NCI-H524 (cell line): ENCODE data around the gene OR10A2.
"Not testable (repeated sequence)": the region's sequence is repeated elsewhere in the genome, so short reads cannot be mapped to it uniquely, and the experiment has no call there.

Experiments used
- DNase-seq, 2 experiments: peaks; one replicate each; lab custom pipeline; 2025; lab: John Stamatoyannopoulos, UW

The OR10A2 gene

DNA sequence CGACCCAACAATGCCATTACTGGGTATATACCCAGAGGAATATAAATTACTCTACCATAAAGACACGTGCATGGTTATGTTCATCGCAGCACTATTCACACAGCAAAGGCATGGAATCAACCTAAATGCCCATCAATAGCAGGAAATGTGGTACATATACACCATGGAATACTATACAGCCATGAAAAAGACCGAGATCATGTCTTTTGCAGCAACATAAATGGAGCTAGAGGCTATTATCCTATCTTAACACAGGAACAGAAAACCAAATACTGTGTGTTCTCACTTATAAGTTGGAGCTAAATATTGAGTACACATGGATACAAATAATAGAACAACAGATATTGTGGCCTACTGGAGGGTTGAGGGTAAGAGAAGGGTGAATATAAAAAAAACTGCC, 26.0 kb downstream of the OR10A2 start:
- DNase-seq, result no peak

DNA sequence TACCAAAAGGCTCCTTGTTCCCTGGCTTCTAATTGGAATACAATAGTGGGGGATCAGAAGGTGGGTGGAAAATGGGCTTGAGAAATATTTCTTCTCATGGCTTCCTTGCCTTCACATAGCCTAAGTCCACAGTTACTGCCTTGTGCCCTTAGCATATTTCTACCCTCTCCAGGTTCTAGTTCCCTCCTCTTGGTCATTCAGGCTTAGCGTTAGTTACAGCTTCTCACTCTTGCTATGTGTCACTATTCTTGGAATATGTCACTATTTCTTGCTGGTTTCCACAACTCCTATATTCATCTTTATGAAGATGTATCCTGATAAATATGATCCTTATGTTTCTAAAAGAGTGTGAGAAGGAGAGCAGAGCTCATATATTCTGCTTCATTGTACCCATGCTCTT, 27.0 kb downstream of the OR10A2 start:
- DNase-seq, result no peak

- no peak for DNase-seq
Observed at GRCh38 chr11:6892400-6892799, 29.5 kb downstream of the OR10A2 start, which contains the start of gene OR2D2. Gene OR2D2 (minus strand): TSS chr11:6892500. CDS start chr11:6892500, 0 bp downstream.

- no peak for DNase-seq
Observed at GRCh38 chr11:6894097-6894496, 31.2 kb downstream of the OR10A2 start.

- DNase-seq, result no peak
Observed at GRCh38 chr11:6895010-6895409, 32.2 kb downstream of the OR10A2 start.

DNA sequence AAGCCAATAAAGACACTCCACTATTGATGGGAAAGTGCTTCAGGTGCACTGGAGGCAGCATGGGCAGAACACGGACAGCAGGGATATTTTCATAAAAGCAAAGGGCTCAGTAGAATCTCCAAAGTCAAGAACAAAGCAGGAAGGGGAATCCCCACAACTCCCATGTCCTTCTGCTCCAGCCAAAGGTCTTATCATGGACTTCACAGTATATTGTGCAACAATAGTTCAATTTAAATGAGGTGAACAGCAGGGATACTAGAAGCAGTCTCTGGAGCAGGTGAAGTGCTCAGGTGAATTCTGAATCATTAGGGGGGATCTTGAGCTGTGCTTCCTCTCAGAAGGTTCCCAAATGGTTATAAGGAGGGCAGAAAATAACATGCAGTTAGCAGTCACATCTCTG, 36.1 kb downstream of the OR10A2 start:
- no peak for DNase-seq

DNA sequence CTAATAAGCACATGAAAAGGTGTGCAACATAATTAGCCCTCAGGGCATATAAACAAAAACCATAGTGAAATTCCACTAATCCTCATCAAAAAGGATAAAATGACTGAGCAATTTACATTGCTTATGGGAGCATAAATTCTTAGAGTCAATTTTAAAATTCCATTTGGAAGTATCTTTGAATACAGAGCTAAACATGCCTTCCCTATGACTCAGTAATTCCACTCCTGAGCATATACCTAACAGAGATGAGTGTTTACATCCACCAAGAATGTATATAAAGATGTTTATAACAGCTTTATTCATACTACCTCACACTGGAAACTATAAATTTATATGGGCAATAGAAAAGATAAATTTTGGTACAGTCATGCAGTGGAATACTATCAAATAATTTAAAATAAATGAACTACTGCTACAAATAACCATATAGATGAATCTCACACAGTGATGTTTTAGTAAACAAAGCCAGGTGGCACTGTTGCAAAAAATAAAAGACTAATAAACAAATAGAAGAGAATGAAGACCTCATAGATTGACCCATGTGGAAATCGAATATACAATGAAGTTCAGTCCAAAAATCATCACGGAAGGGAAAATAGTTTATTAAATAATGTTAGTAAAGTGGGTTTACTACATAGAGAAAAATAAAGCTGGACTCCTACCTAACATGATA, 37.6 kb downstream of the OR10A2 start:
- no peak for DNase-seq

- DNase-seq, result not testable (repeated sequence)
Observed at GRCh38 chr11:6904804-6905203, 41.9 kb downstream of the OR10A2 start.

DNA sequence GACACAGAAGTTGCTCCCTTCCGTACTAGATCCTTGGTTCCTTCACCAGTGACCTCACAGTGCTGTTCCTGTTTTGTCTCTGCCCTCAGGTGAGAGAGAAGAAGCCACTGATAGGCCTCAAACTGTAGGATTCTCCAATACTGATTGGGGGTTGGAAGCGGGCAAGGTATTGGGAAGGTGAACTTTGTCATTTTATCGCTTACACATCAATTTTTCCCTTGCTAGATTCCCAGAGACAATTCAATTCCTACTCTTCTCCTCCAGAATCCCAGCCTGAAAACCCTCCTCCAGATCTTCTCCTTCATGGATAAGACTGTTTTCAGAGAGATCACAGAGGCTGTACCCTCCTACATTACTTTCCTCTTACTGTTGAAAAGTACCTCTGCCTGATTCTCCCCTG, 48.5 kb downstream of the OR10A2 start:
- DNase-seq, result no peak

- no peak for DNase-seq
Observed at GRCh38 chr11:6911948-6912347, 49.1 kb downstream of the OR10A2 start.

GRCh38 chr11:6919698-6920097, 56.8 kb downstream of the OR10A2 start:
- DNase-seq, result no peak

- no peak for DNase-seq
Observed at GRCh38 chr11:6920702-6921101, 57.8 kb downstream of the OR10A2 start, which contains the start of gene OR2D3. Gene OR2D3 (plus strand): TSS chr11:6921002. CDS start chr11:6921002, 0 bp downstream.
